ENCODE measurements around the gene VMP1. TPM values are rescaled to one million over a fixed set of nuclear protein-coding genes. Genes with fewer than 3 reads are reported as not detected.
"Not testable (repeated sequence)": the region's sequence is repeated elsewhere in the genome, so short reads cannot be mapped to it uniquely, and the experiment has no call there.

Gene VMP1
- total RNA-seq, 1 experiment from 2014 or later, result 107 TPM

DNA sequence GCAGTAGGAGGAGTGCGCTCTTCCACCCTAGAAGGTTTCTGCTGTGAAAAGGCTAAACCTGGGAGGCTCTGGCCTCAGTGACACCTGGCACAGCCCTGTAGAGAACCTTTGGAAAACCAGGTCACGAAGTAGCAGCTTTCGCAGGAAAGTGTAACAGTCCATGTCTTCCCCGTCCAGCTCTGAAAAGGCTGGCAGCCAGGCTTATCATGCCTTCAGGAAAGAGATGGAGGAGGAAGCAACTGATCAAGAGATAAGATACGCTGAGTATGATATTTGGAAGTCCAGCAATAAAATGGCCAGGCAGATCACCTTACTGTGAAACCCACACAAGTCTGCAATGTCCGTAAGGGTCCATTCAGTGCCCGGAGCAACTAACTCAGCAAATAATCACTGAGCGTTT lies 163.0 kb downstream of the VMP1 start:
- no peak for TF ChIP-seq EZH2 (IDR thresholded peaks at IDR 0.05; ENCODE audit: borderline replicate concordance, low read depth, low read length, poor library complexity, severe bottlenecking)
- TF ChIP-seq, protein P1, sequence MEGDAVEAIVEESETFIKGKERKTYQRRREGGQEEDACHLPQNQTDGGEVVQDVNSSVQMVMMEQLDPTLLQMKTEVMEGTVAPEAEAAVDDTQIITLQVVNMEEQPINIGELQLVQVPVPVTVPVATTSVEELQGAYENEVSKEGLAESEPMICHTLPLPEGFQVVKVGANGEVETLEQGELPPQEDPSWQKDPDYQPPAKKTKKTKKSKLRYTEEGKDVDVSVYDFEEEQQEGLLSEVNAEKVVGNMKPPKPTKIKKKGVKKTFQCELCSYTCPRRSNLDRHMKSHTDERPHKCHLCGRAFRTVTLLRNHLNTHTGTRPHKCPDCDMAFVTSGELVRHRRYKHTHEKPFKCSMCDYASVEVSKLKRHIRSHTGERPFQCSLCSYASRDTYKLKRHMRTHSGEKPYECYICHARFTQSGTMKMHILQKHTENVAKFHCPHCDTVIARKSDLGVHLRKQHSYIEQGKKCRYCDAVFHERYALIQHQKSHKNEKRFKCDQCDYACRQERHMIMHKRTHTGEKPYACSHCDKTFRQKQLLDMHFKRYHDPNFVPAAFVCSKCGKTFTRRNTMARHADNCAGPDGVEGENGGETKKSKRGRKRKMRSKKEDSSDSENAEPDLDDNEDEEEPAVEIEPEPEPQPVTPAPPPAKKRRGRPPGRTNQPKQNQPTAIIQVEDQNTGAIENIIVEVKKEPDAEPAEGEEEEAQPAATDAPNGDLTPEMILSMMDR (conservative IDR thresholded peaks at IDR 0.05; ENCODE audit: low read depth, low read length), result no peak
- Histone ChIP-seq H3K27me3 (replicated peaks; ENCODE audit: insufficient read depth, low read depth, low read length, poor library complexity) (no peaks in the 10 kb centered on the region), H3K9me3 (ENCODE audit: low read depth, low read length, poor library complexity, severe bottlenecking) (no peaks in the 10 kb centered on the region), H3K36me3 (ENCODE audit: insufficient read depth, low read length, poor library complexity, severe bottlenecking) (peaks cover 11% of the 10 kb centered on the region), H3K4me1 (ENCODE audit: insufficient read depth, low read length, poor library complexity, severe bottlenecking) (no peaks in the 10 kb centered on the region), H3K4me3 (ENCODE audit: low read depth, low read length, poor library complexity, severe bottlenecking) (no peak overlapping the region), H3K27ac (ENCODE audit: low read depth, low read length, poor library complexity, severe bottlenecking) (no peak overlapping the region)
- CTCF ChIA-PET, result no interaction called here
- intact Hi-C loops (cut with micrococcal nuclease; ENCODE audit: unreplicated experiment), result no loop called here
- no peak for DNase-seq (ENCODE audit: low spot score)
- POLR2A ChIA-PET (ENCODE audit: low non-redundant PET), result no interaction called here
- BruUV-seq (replicated peaks), result no TSS peak

- H3K36me3 ChIP-seq (ENCODE audit: insufficient read depth, low read length, poor library complexity, severe bottlenecking), result peaks cover 17% of the 10 kb centered on the region
- H3K4me1 ChIP-seq (ENCODE audit: insufficient read depth, low read length, poor library complexity, severe bottlenecking), result no peaks in the 10 kb centered on the region
- intact Hi-C loops (cut with micrococcal nuclease; ENCODE audit: unreplicated experiment), result no loop called here
- H3K27me3 ChIP-seq (replicated peaks; ENCODE audit: insufficient read depth, low read depth, low read length, poor library complexity), result no peaks in the 10 kb centered on the region
- TF ChIP-seq EZH2 (IDR thresholded peaks at IDR 0.05; ENCODE audit: borderline replicate concordance, low read depth, low read length, poor library complexity, severe bottlenecking), result no peak
- TF ChIP-seq, protein P1 (conservative IDR thresholded peaks at IDR 0.05; ENCODE audit: low read depth, low read length), result no peak
- BruUV-seq (replicated peaks), result no TSS peak
- no peak for DNase-seq (ENCODE audit: low spot score)
- no peak overlapping the region for H3K27ac ChIP-seq (ENCODE audit: low read depth, low read length, poor library complexity, severe bottlenecking)
- no peaks in the 10 kb centered on the region for H3K9me3 ChIP-seq (ENCODE audit: low read depth, low read length, poor library complexity, severe bottlenecking)
- H3K4me3 ChIP-seq (ENCODE audit: low read depth, low read length, poor library complexity, severe bottlenecking), result no peak overlapping the region
- CTCF ChIA-PET, result interaction anchor here (0.7 kb wide), 1 partner anchor 42 kb away, joined by 3 read pairs; no protein-coding TSS in a partner anchor
- POLR2A ChIA-PET (ENCODE audit: low non-redundant PET), result no interaction called here
Measured at GRCh38 chr17:59872351-59872750, 164.9 kb downstream of the VMP1 start.

DNA sequence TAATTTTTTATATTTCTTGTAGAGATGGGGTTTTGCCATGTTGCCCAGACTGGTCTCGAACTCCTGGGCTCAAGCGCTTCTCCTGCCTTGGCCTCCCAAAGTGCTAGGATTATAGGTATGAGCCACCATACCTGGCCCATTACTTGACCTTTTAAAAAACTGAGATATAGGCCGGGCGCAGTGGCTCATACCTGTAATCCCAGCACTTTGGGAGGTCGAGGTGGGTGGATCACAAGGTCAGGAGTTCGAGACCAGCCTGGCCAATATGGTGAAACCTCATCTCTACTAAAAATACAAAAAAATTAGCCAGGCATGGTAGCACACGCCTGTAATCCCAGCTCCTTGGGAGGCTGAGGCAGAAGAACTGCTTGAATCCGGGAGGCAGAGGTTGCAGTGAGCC lies 166.0 kb downstream of the VMP1 start:
- POLR2A ChIA-PET (ENCODE audit: low non-redundant PET); H3K4me3 ChIP-seq (ENCODE audit: low read depth, low read length, poor library complexity, severe bottlenecking); DNase-seq (ENCODE audit: low spot score); H3K27ac ChIP-seq (ENCODE audit: low read depth, low read length, poor library complexity, severe bottlenecking); H3K27me3 ChIP-seq (replicated peaks; ENCODE audit: insufficient read depth, low read depth, low read length, poor library complexity); H3K4me1 ChIP-seq (ENCODE audit: insufficient read depth, low read length, poor library complexity, severe bottlenecking); CTCF ChIA-PET; intact Hi-C loops (cut with micrococcal nuclease; ENCODE audit: unreplicated experiment); H3K9me3 ChIP-seq (ENCODE audit: low read depth, low read length, poor library complexity, severe bottlenecking); BruUV-seq (replicated peaks): not testable (repeated sequence)
- peaks cover 17% of the 10 kb centered on the region for H3K36me3 ChIP-seq (ENCODE audit: insufficient read depth, low read length, poor library complexity, severe bottlenecking)

DNA sequence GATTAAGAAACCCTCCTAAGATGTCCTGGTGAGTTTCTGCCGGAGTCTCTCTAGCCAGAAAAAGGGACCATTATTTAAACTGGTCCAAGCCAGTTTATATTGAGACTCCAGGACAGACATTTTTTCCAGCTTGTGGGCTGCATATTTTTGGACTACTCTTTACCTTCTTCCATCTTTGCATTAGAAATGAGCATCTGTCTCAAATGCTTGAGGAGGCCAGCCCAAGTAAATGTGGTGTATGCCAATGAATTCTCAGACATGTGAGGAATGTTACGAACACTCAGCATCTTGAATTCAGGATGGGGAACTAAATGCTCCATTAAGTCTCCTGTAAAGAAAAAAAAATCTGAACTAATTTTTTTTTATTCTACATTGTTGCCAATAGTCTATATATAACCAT lies 166.9 kb downstream of the VMP1 start:
- no TSS peak for BruUV-seq (replicated peaks)
- Histone ChIP-seq H3K36me3 (ENCODE audit: insufficient read depth, low read length, poor library complexity, severe bottlenecking) (peaks cover 17% of the 10 kb centered on the region), H3K4me3 (ENCODE audit: low read depth, low read length, poor library complexity, severe bottlenecking) (no peak overlapping the region), H3K27ac (ENCODE audit: low read depth, low read length, poor library complexity, severe bottlenecking) (no peak overlapping the region), H3K4me1 (ENCODE audit: insufficient read depth, low read length, poor library complexity, severe bottlenecking) (no peaks in the 10 kb centered on the region), H3K9me3 (ENCODE audit: low read depth, low read length, poor library complexity, severe bottlenecking) (no peaks in the 10 kb centered on the region), H3K27me3 (replicated peaks; ENCODE audit: insufficient read depth, low read depth, low read length, poor library complexity) (no peaks in the 10 kb centered on the region)
- intact Hi-C loops (cut with micrococcal nuclease; ENCODE audit: unreplicated experiment), result no loop called here
- ChIA-PET POLR2A (ENCODE audit: low non-redundant PET) (no interaction called here), CTCF (no interaction called here)
- TF ChIP-seq, protein P1 (conservative IDR thresholded peaks at IDR 0.05; ENCODE audit: low read depth, low read length), result no peak
- TF ChIP-seq EZH2 (IDR thresholded peaks at IDR 0.05; ENCODE audit: borderline replicate concordance, low read depth, low read length, poor library complexity, severe bottlenecking), result no peak
- DNase-seq (ENCODE audit: low spot score), result no peak

Data from A673 (cell line).